Measurements from ENCODE around the gene NKRF. TPM values are rescaled to one million over a fixed set of nuclear protein-coding genes. Genes with fewer than 3 reads are reported as not detected.
A peak's percentile ranks its signal among the peaks of the same experiment; 100 is the strongest.

The NKRF gene
- polyA plus RNA-seq, 1 of the 3 experiments (the other 2 are of a cell fraction), result 3.2 TPM

DNA sequence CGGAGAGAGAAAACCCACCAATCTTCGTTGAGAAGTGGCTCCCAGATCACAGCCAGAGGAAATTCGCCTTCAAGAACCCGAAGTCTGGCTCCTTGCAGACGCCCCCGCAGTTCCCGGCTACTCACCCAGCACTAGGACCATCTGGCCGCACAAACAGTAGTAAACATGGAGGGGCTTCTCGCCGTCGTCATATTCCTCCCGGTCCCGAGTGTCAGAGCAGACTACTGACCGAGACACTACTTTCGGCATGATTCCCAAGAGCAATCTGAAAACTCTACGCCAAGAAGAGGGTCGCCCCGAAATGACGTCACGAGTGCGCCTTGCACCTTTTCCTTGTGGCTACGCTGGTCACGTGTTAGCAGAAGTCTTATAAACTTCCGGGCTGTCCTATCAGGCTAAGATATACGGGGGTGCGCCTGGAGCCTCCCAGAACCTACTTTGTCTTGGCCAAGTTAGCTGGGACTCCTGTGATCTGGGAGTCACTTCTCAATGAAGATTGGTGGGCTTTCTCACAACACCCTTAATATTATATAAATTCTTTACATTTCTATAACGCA lies 41.0 kb downstream of the NKRF start, which contains the start of gene STEEP1 (continued):
- TF ChIP-seq TEAD4 (IDR thresholded peaks at IDR 0.05; ENCODE audit: borderline replicate concordance, insufficient read depth) (no peak), ELF1 (IDR thresholded peaks at IDR 0.05) (peak; percentile 89), GABPA (IDR thresholded peaks at IDR 0.05; ENCODE audit: low read depth) (peak; percentile 74), RXRA (IDR thresholded peaks at IDR 0.05; ENCODE audit: borderline replicate concordance, low read depth) (no peak), SMC3 (IDR thresholded peaks at IDR 0.05; ENCODE audit: low read depth, low read length) (no peak), MXI1 (IDR thresholded peaks at IDR 0.05; ENCODE audit: low read depth, low read length) (peak; percentile 95)
- TF ChIP-seq, protein P1, sequence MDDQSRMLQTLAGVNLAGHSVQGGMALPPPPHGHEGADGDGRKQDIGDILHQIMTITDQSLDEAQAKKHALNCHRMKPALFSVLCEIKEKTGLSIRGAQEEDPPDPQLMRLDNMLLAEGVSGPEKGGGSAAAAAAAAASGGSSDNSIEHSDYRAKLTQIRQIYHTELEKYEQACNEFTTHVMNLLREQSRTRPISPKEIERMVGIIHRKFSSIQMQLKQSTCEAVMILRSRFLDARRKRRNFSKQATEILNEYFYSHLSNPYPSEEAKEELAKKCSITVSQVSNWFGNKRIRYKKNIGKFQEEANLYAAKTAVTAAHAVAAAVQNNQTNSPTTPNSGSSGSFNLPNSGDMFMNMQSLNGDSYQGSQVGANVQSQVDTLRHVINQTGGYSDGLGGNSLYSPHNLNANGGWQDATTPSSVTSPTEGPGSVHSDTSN (IDR thresholded peaks at IDR 0.05), result no peak
- TF ChIP-seq, protein P2, sequence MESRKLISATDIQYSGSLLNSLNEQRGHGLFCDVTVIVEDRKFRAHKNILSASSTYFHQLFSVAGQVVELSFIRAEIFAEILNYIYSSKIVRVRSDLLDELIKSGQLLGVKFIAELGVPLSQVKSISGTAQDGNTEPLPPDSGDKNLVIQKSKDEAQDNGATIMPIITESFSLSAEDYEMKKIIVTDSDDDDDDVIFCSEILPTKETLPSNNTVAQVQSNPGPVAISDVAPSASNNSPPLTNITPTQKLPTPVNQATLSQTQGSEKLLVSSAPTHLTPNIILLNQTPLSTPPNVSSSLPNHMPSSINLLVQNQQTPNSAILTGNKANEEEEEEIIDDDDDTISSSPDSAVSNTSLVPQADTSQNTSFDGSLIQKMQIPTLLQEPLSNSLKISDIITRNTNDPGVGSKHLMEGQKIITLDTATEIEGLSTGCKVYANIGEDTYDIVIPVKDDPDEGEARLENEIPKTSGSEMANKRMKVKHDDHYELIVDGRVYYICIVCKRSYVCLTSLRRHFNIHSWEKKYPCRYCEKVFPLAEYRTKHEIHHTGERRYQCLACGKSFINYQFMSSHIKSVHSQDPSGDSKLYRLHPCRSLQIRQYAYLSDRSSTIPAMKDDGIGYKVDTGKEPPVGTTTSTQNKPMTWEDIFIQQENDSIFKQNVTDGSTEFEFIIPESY (IDR thresholded peaks at IDR 0.05; ENCODE audit: borderline replicate concordance, low read depth), result no peak

DNA sequence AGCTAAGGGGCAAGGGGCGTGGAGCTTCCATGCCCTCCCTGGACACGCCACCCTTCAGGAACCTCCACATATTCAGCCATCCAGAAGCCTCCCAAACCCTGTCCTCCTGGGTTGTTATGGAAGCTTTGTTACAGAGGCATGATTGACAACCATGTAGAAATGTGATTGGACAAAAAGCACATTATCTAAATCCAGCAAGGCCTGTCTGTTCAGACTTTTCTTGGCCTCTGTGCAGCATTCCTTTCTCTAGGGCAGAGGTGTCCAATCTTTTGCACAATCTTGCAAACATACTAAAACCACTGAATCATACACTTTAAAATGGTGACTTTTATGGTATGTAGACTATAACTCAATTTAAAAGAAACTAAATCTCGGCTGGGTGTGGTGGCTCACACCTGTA lies 53.7 kb downstream of the NKRF start:
- Histone ChIP-seq H3K9me3 (no peaks in the 10 kb centered on the region), H3K9ac (no peak overlapping the region), H3K4me1 (ENCODE audit: control insufficient read depth in 1 of 2, insufficient read depth in 2 of 2, low read depth in 1 of 2, low read length in 1 of 2) (no peaks in the 10 kb centered on the region), H3F3A (replicated peaks; ENCODE audit: insufficient read depth) (no peaks in the 10 kb centered on the region), H3K36me3 (replicated peaks in 1 of 2; ENCODE audit: control insufficient read depth in 1 of 2, insufficient read depth in 2 of 2, low read length in 1 of 2) (peaks cover 0 to 12% of the 10 kb centered on the region in 2 experiments), H3K9me2 (no peaks in the 10 kb centered on the region), H3K79me2 (ENCODE audit: insufficient read depth) (peaks cover 22% of the 10 kb centered on the region), H4K20me1 (ENCODE audit: insufficient read depth) (0 out of 2 replicates have a peak, but pooled peaks cover 9% of the 10 kb centered on the region), H2AFZ (ENCODE audit: low read depth) (no peak overlapping the region), H3K27ac (ENCODE audit: low read depth in 2 of 2, low read length in 1 of 2) (no peak overlapping the region), H3K4me2 (no peak overlapping the region), H3K4me3 (ENCODE audit: low read depth in 2 of 2, low read length in 1 of 2) (no peak overlapping the region), H3K27me3 (ENCODE audit: insufficient read depth) (no peaks in the 10 kb centered on the region)
- 100% methylated on average over 3 of the region's 3 CpGs for WGBS (ENCODE audit: low lambda C conversion rate)
- ChIA-PET POLR2A (no interaction called here), CTCF (no interaction called here)
- TF ChIP-seq FOXM1 (IDR thresholded peaks at IDR 0.05; ENCODE audit: low read depth) (no peak), RAD21 (IDR thresholded peaks at IDR 0.05; ENCODE audit: low read length) (no peak), RXRA (IDR thresholded peaks at IDR 0.05; ENCODE audit: borderline replicate concordance, low read depth) (no peak), EZH2phosphoT487 (IDR thresholded peaks at IDR 0.05; ENCODE audit: borderline replicate concordance, low read depth) (no peak), YY1 (IDR thresholded peaks at IDR 0.05; ENCODE audit: low read depth) (no peak), TEAD4 (IDR thresholded peaks at IDR 0.05; ENCODE audit: borderline replicate concordance, insufficient read depth) (no peak)
- TF ChIP-seq, protein P3, sequence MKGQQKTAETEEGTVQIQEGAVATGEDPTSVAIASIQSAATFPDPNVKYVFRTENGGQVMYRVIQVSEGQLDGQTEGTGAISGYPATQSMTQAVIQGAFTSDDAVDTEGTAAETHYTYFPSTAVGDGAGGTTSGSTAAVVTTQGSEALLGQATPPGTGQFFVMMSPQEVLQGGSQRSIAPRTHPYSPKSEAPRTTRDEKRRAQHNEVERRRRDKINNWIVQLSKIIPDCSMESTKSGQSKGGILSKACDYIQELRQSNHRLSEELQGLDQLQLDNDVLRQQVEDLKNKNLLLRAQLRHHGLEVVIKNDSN (IDR thresholded peaks at IDR 0.05; ENCODE audit: borderline replicate concordance, low read depth), result no peak
- no peak for DNase-seq

Measured in SK-N-SH (cell line).